H1 (cell line): Measurements from ENCODE around the gene NAT10. TPM values are rescaled to one million over a fixed set of nuclear protein-coding genes. Genes with fewer than 3 reads are reported as not detected.

Experiments used
- BRCA1 ChIP-seq: IDR thresholded peaks from 2 replicates; pipeline ENCODE4 v1.6.1; 2012; ENCODE audit warnings: low read depth, low read length, improper control_type of control experiment
- CBX5 ChIP-seq: fragments of 300-800, 300-1000 bp; sonication (generic); IDR thresholded peaks from 2 replicates; pipeline ENCODE4 v1.7.1; 2016; ENCODE audit warnings: antibody characterized with exemption, low read length, low read depth
- CHD2 ChIP-seq: IDR thresholded peaks from 2 replicates; pipeline ENCODE4 v1.6.1; 2012; ENCODE audit warnings: low read length, improper control_type of control experiment
- CREB1 ChIP-seq: IDR thresholded peaks from 2 replicates; pipeline ENCODE4 v1.6.1; 2012; ENCODE audit warnings: inconsistent platforms
- HDAC6 ChIP-seq: IDR thresholded peaks from one replicate; pipeline ENCODE4 v1.7.1; 2012; ENCODE audit warnings: low read depth, mild to moderate bottlenecking, inconsistent platforms, low read length, moderate library complexity
- POU5F1 ChIP-seq: IDR thresholded peaks from 2 replicates; pipeline ENCODE4 v1.6.1; 2011; ENCODE audit warnings: low read depth, mild to moderate bottlenecking, low read length, moderate library complexity
- TCF12 ChIP-seq: IDR thresholded peaks from 2 replicates; pipeline ENCODE4 v1.6.1; 2011; ENCODE audit warnings: low read depth, mild to moderate bottlenecking, low read length
- polyA plus RNA-seq, 7 experiments: library from polyadenylated mRNA; depleted of rRNA in 3 of 7; stranded (reverse) in 5 of 7; unstranded in 2 of 7; fragments of >200 nt in 5 of 7; fragments of 200-250 nt in 2 of 7; gene quantifications; 1 replicate in 5 of 7; 2 replicates in 1 of 7; 4 replicates in 1 of 7; pipeline versions ENCODE4 v1.2.1 to v1.2.3, GENCODE V29; 2011 to 2013; ENCODE audit warnings: missing spikeins in 2 of 7, mixed read lengths in 2 of 7
- total RNA-seq: library from RNA; stranded (reverse); fragmentation: NEBNext Ultra II Directional; extraction: Animal tissue kit (Norgen Biotek cat#: 25700); gene quantifications from 2 replicates; pipeline ENCODE4 v1.2.1, GENCODE V29; 2021

NAT10 gene
- total and polyA plus RNA-seq, 2 of the 8 experiments (the other 6 are each of a cell fraction or from before 2014, with no cell fraction given) = 66.3 to 89.6 TPM

GRCh38 chr11:34139346-34139745 lies 33.9 kb downstream of the NAT10 start (continued):
- TF ChIP-seq CBX5 (no peak), TCF12 (no peak), HDAC6 (no peak), CREB1 (no peak), BRCA1 (no peak), CHD2 (no peak), POU5F1 (no peak)
